Smooth muscle cell (in vitro differentiated cells): ENCODE measurements around the gene NTN3. TPM values are rescaled to one million over a fixed set of nuclear protein-coding genes. Genes with fewer than 3 reads are reported as not detected.

Experiments used
- DNase-seq: peaks from one replicate; lab custom pipeline; 2025; ENCODE audit not compliant: unreplicated experiment; lab: John Stamatoyannopoulos, UW
- H2AFZ ChIP-seq: fragments of 200-600 bp; sonication (generic); 2 replicates; pipeline ENCODE4 v1.6.0; 2016; ENCODE audit warnings: antibody characterized with exemption, low read depth, mild to moderate bottlenecking
- H3F3A ChIP-seq: fragments of 200-600 bp; sonication (generic); 2 replicates; pipeline ENCODE4 v1.6.0; 2017; ENCODE audit warnings: antibody characterized with exemption, low read depth
- H3K27ac ChIP-seq: fragments of 200-600 bp; sonication (generic); 2 replicates; pipeline ENCODE4 v1.5.1; 2016; ENCODE audit warnings: low read depth, mild to moderate bottlenecking
- H3K27me3 ChIP-seq: fragments of 200-600 bp; sonication (generic); 2 replicates; pipeline ENCODE4 v1.6.1; 2016; ENCODE audit warnings: low read depth, mild to moderate bottlenecking
- H3K36me3 ChIP-seq: fragments of 200-600 bp; sonication (generic); 2 replicates; pipeline ENCODE4 v1.5.1; 2016; ENCODE audit warnings: low read depth
- H3K4me1 ChIP-seq: fragments of 200-600 bp; sonication (generic); 2 replicates; pipeline ENCODE4 v1.5.1; 2016; ENCODE audit warnings: low read depth
- H3K4me2 ChIP-seq: fragments of 200-600 bp; sonication (generic); 2 replicates; pipeline ENCODE4 v1.6.0; 2016; ENCODE audit warnings: mild to moderate bottlenecking
- H3K4me3 ChIP-seq: fragments of 200-600 bp; sonication (generic); 2 replicates; pipeline ENCODE4 v1.5.1; 2016; ENCODE audit warnings: mild to moderate bottlenecking
- H3K79me2 ChIP-seq: fragments of 200-600 bp; sonication (generic); 2 replicates; pipeline ENCODE4 v1.6.0; 2016; ENCODE audit warnings: low read depth, mild to moderate bottlenecking
- H3K9ac ChIP-seq: fragments of 200-600 bp; sonication (generic); 2 replicates; pipeline ENCODE4 v1.6.0; 2016; ENCODE audit warnings: low read depth
- H3K9me3 ChIP-seq: fragments of 200-600 bp; sonication (generic); replicated peaks from 2 replicates; pipeline ENCODE4 v1.5.1; 2016; ENCODE audit warnings: low read depth
- H4K20me1 ChIP-seq: fragments of 200-600 bp; sonication (generic); 2 replicates; pipeline ENCODE4 v1.6.0; 2016; ENCODE audit warnings: low read depth
- WGBS: methylation state at CpG from one replicate; pipeline ENCODE4 v1.1.7; 2016; ENCODE audit warnings: low lambda C conversion rate; 5-methylcytosine and 5-hydroxymethylcytosine counted together
- polyA plus RNA-seq: library from polyadenylated mRNA; unstranded; fragments of >200 nt; fragmentation: Nextera tagmentation; extraction: Ambion mirVana; gene quantifications from 2 replicates; pipeline ENCODE4 v1.2.1, GENCODE V29; 2016
- total RNA-seq: library from RNA; depleted of rRNA; stranded (reverse); fragments of >200 nt; gene quantifications from 2 replicates; pipeline ENCODE4 v1.2.3, GENCODE V29; 2014
- TF ChIP-seq, protein P1 (sequence below): fragments of 200-600 bp; sonication (generic); IDR thresholded peaks from 2 replicates; pipeline ENCODE4 v1.5.1; 2017; ENCODE audit warnings: borderline replicate concordance, mild to moderate bottlenecking, antibody characterized with exemption; ENCODE audit not compliant: insufficient read depth, poor library complexity, severe bottlenecking

Gene NTN3
- total and polyA plus RNA-seq, 2 experiments from 2014 or later = 0.23 to 5.2 TPM

- Histone ChIP-seq H3K79me2 (peaks cover 8% of the 10 kb centered on the region), H3K27me3 (no peaks in the 10 kb centered on the region), H3K27ac (peak within 1 kb of the TSS; percentile 62), H3K9me3 (no peaks in the 10 kb centered on the region), H4K20me1 (peaks cover 40% of the 10 kb centered on the region), H3F3A (peaks cover 8% of the 10 kb centered on the region), H3K36me3 (no peaks in the 10 kb centered on the region), H3K4me3 (peak within 1 kb of the TSS; percentile 84), H3K4me1 (peaks cover 15% of the 10 kb centered on the region), H2AFZ (peak within 1 kb of the TSS; percentile 94), H3K9ac (peak within 1 kb of the TSS; percentile 80), H3K4me2 (peak within 1 kb of the TSS; percentile 100)
- peak; percentile 75 for DNase-seq
- TF ChIP-seq, protein P1, sequence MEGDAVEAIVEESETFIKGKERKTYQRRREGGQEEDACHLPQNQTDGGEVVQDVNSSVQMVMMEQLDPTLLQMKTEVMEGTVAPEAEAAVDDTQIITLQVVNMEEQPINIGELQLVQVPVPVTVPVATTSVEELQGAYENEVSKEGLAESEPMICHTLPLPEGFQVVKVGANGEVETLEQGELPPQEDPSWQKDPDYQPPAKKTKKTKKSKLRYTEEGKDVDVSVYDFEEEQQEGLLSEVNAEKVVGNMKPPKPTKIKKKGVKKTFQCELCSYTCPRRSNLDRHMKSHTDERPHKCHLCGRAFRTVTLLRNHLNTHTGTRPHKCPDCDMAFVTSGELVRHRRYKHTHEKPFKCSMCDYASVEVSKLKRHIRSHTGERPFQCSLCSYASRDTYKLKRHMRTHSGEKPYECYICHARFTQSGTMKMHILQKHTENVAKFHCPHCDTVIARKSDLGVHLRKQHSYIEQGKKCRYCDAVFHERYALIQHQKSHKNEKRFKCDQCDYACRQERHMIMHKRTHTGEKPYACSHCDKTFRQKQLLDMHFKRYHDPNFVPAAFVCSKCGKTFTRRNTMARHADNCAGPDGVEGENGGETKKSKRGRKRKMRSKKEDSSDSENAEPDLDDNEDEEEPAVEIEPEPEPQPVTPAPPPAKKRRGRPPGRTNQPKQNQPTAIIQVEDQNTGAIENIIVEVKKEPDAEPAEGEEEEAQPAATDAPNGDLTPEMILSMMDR = no peak
- under 1% methylated on average over 46 of the region's 77 CpGs for WGBS
Observed at GRCh38 chr16:2474877-2475412, 3.8 kb downstream of the NTN3 start, which contains the start of gene TBC1D24. TSS of gene TBC1D24 (plus strand) at chr16:2475127. CDS start at chr16:2496149, 21,022 bp downstream.

DNA sequence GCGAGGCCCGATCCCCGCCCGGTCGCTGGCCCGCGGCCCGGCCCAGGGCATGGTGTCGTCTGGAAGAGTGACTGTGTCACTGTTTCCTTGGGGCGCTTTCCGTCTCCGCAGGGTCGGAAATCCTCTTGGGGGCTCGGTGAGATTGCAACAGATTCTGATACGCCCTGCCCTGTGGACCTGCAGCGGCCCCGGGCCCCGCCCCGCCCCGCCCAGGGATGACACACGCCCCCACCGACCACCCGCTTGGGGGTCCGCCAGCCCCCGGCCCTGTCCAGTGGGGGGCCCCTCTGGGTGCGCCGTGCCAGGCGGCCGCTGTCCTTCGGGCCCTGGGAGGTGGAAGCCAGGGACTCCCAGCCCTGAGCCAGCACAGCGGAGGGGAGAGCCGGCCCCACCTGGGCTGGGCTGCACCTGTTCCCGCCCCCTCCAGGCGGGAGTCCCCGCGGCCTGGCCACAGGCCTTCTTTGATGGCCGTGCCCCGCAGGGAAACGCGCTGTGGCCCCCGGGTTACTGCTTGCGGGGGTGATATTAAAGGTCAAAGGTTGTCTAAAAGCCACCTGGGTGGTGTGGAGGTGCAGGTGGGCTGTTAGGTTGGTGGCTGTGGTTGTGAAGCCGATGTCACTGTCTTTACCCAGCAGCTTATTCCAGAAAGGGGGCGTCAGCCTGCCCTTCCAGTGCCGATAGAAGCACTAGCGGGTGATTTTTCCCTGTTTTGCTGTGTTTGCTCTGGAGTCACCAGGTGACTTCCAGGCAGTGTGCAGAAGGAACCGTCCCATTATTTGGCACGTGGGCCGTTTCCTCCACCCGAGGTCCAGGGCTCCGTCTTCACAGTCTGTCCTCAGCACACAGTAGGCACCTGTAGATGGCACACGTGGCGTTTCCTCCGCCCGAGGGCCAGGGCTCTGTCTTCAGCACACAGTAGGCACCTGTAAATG lies 4.6 kb downstream of the NTN3 start:
- Histone ChIP-seq H3K36me3 (no peaks in the 10 kb centered on the region), H3K4me1 (peaks cover 11% of the 10 kb centered on the region), H3K9ac (no peak overlapping the region), H3F3A (peaks cover under 1% of the 10 kb centered on the region), H3K9me3 (no peaks in the 10 kb centered on the region), H3K4me3 (peak overlapping the region; percentile 84), H3K79me2 (peaks cover 8% of the 10 kb centered on the region), H2AFZ (no peak overlapping the region), H3K27me3 (no peaks in the 10 kb centered on the region), H4K20me1 (peaks cover 47% of the 10 kb centered on the region), H3K4me2 (peak overlapping the region; percentile 95), H3K27ac (no peak overlapping the region)
- WGBS = 18% methylated on average over 40 of the region's 55 CpGs
- DNase-seq = no peak
- TF ChIP-seq, protein P1 = no peak

DNA sequence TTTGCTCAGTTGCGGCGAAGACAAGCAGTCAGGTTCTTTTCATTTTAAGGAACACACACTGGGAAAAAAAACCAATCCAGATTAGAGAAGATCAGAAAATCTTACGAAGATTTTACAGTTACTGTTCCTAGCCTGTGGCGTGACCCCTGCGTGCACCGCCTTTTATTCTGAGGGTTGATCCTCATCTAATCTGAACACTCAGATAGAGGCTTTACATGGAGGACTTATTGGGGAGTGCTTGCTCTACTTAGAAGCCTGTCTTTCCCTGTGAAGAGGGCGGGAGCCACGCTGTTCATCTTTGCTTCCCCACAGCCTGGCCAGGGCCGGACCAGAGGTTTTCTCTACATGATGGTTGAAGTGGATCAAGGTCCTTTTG lies 5.2 kb downstream of the NTN3 start:
- WGBS = 94% methylated on average over 9 of the region's 9 CpGs
- no peak overlapping the region for H2AFZ ChIP-seq

More for the DNA sequence above, 5.2 kb downstream of the NTN3 start:
- Histone ChIP-seq H3K4me3 (peak overlapping the region; percentile 84), H3K27ac (no peak overlapping the region), H3K79me2 (peaks cover 8% of the 10 kb centered on the region), H3K27me3 (no peaks in the 10 kb centered on the region), H3F3A (no peaks in the 10 kb centered on the region), H4K20me1 (peaks cover 53% of the 10 kb centered on the region), H3K4me2 (peak overlapping the region; percentile 95), H3K36me3 (no peaks in the 10 kb centered on the region), H3K4me1 (peaks cover 6% of the 10 kb centered on the region), H3K9me3 (no peaks in the 10 kb centered on the region), H3K9ac (no peak overlapping the region)
- DNase-seq = no peak
- TF ChIP-seq, protein P1 = no peak
